Endometrium (tissue), 2 donors: ENCODE measurements around the gene B4GALT6.
A peak's percentile ranks its signal among the peaks of the same experiment; 100 is the strongest.
"Not testable (repeated sequence)": the region's sequence is repeated elsewhere in the genome, so short reads cannot be mapped to it uniquely, and the experiment has no call there.

ENCODE experiments used
- FAIRE-seq: peaks from 2 replicates; lab custom pipeline; 2012; peaks lifted over from hg19 to GRCh38; lab: Jason Lieb, UNC
- donor health status: control.
- donor health status: control.

Gene B4GALT6, protein sequence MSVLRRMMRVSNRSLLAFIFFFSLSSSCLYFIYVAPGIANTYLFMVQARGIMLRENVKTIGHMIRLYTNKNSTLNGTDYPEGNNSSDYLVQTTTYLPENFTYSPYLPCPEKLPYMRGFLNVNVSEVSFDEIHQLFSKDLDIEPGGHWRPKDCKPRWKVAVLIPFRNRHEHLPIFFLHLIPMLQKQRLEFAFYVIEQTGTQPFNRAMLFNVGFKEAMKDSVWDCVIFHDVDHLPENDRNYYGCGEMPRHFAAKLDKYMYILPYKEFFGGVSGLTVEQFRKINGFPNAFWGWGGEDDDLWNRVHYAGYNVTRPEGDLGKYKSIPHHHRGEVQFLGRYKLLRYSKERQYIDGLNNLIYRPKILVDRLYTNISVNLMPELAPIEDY

GRCh38 chr18:31684279-31685096 is at the start of gene B4GALT6:
B4GALT6 (minus strand) TSS chr18:31684581; CDS start chr18:31684426, 155 bp downstream.
- no peak for FAIRE-seq

DNA sequence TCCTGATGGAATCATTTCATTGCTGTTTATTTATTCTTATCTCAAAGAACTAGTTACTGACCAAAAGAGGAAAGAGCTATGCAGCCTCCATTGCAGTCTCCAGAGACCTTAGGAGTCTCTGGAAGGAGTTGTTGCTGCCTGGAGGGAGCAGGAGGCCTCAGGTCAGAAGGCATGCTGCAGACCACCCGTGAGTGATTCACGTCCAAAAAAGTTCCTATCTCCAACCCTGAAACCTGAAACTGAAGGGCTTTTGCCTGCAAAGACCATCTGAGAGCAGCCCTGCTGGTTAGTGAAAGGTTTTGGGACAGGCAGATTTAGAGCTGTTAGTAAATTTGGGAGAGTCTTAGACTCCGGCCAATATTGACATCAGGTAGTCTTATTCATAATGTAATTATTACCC is 47.2 kb upstream of the B4GALT6 start:
- no peak for FAIRE-seq

DNA sequence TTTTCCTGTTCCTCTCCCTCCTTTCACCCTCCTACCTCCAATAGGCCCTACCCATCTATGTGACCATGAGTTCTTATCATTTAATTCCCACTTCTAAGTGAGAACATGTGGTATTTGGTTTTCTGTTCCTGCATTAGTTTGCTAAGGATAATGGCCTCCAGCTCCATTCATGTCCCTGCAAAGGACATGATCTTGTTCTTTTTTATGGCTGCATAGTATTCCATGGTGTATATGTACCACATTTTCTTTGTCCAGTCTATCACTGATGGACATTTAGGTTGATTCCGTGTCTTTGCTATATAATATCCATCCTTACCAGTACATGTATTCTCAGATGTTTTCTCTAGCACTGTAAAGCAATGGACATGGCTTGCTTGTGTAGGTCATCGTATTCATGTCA is 44.8 kb upstream of the B4GALT6 start:
- not testable (repeated sequence) for FAIRE-seq

GRCh38 chr18:31723990-31724711 is 39.8 kb upstream of the B4GALT6 start:
- FAIRE-seq, result no peak

DNA sequence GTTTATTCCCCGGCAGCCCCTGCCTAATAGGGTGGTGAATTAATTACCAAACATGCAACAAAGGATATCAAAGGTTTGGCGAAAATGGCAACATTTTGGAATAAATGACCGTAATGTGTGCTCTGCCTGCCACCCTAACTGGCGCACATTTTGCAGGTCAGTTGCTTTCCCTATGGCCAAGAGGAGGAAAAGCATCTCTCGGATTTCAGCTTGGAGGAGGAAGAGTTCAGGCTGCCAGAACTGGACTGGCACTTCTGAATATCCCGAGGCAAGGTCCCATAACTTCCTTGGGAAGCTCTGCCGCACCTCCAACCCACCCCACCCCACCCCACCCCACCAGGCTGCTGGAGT is 39.2 kb upstream of the B4GALT6 start:
- FAIRE-seq, result no peak

- peak; percentile 72 for FAIRE-seq
Measured at GRCh38 chr18:31722369-31722957, 38.1 kb upstream of the B4GALT6 start.

DNA sequence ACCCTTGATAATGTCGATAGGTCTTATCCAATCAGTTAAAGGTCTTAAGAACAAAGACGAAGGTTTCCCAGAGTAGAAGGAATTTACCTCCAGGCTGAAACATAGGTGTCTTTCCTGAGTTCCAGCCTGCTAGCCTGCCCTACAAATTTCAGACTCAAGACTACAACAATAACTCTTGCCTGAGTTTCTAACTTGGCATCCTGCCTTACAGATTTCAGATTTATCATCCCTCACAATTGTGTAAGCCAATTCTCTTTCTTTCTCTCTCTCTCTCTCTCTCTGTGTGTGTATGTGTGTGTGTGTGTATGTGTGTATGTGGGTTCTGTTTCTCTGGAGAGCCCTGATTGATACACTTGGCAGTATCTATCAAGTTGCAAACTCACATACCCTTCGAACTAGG is 37.2 kb upstream of the B4GALT6 start:
- FAIRE-seq, result no peak

DNA sequence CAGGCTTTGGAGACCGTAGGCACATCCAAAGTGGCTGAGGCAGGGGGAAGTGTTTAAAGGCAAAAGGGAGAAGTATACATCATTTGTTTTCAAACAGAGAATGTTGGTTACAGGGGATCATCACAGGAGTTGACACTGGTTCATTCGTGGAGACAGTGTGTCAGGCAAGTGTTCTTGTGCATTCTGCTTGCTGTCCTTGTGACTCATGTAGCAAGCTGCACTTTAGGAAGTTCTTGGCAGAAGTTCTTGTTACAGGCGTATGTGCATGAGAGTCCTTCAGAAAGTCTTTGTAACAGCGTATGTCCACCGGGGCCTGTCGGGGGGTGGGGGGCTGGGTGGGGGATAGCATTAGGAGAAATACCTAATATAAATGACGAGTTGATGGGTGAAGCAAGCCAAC is 36.5 kb upstream of the B4GALT6 start:
- FAIRE-seq, result no peak

DNA sequence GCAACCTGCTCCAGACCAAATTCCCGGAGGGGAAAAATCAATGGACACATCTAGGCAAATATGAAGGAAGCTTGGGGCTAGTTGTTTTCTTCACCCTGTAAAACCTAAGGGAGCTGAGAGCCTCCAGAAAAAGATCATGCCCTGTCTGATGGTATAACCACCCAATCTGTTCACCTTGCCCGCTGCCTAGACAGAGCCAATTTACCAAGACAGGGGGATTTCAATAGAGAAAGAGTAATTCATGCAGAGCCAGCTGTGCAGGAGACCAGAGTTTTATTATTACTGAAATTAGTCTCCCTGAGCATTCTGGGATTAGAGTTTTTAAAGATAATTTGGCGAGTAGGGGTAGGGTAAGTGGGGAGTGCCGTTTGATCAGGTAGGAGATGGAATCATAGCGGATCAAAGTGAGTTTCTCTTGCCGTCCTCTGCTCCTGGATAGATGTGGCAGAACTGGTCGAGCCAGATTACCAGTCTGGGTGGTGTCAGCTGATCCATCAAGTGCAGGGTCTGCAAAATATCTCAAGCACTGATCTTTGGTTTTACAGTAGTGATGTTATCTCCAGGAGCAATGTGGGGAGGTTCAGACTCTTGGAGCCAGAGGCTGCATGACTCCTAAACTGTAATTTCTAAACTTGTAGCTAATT is 35.1 kb upstream of the B4GALT6 start:
- FAIRE-seq, result no peak

DNA sequence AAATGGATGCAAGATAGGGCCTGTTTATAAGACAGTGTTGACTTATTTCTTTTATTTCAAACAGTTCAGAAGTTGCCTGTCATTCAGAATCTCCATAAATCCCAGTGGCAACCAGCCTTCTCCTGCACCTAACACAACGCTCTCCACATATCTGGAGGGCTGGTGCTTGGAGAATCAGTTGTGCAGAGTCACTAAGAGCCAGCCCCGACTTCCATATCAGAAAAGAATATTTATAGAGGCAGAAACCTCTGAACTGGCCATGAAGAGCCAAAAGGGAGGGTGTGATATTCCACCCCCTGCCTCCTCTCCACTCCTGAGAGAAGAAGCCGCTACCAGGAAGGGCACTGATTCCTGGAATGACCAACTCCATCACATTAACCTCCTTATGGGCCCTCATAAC is 34.0 kb upstream of the B4GALT6 start:
- no peak for FAIRE-seq

DNA sequence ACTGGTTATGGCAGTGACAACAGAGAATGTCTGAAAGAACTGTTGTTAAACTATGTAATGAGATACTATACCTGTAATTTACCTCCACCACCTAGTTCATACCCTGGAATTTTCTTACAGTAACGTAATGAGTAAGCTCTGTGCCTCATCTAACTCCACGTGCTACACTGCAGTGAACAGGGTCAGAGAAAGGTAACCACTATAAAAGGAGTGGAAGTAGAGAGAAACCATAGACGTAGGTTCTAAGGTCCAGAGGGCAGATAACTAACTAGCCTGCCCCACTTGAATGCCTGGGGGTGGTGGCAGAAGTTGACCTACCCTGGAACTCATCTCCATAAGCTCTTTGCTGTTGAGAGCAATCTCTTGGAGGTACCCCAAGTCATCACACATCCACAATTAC is 32.0 kb upstream of the B4GALT6 start:
- FAIRE-seq, result no peak

- no peak for FAIRE-seq
Measured at GRCh38 chr18:31711365-31712172, 27.2 kb upstream of the B4GALT6 start.

- FAIRE-seq, result no peak
Measured at GRCh38 chr18:31710826-31711225, 26.4 kb upstream of the B4GALT6 start.

DNA sequence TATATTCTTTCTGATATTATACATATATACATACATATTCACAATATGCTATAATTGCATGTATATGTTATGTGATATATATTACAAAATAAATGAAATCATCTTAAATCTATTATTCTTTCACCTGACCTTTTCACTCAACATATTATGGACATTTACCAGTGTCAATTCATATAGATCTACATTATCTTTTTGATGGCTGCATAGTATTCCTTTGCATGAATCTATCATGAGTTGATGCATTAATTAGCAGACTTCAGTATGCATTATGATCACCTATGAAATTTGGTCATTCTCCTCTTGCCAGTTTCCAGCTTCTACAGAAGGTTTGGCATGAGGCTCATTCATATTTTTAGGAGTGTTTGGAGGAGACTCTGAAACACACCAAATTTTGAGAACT is 23.4 kb upstream of the B4GALT6 start:
- FAIRE-seq, result no peak

GRCh38 chr18:31702449-31702848 is 18.1 kb upstream of the B4GALT6 start:
- FAIRE-seq, result no peak

DNA sequence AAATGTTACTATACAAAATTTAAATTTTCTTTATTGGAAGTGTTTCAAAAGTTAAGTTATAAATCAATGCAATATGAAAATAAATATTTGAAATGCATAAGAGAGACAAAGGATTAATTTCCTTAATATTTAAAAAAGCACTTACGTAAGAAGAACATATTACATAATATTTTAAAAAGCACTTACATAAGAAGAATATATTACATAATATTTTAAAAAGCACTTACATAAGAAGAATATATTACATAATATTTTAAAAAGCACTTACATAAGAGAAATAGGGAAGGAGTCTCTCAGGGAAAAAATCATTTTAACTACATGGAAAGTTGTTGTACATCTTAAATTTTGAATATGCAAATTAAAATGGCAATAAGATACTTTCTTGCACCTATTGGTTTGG is 17.4 kb upstream of the B4GALT6 start:
- peak; percentile 79 for FAIRE-seq

GRCh38 chr18:31700990-31701389 is 16.6 kb upstream of the B4GALT6 start:
- FAIRE-seq, result no peak

- no peak for FAIRE-seq
Measured at GRCh38 chr18:31697351-31698298, 13.2 kb upstream of the B4GALT6 start.

DNA sequence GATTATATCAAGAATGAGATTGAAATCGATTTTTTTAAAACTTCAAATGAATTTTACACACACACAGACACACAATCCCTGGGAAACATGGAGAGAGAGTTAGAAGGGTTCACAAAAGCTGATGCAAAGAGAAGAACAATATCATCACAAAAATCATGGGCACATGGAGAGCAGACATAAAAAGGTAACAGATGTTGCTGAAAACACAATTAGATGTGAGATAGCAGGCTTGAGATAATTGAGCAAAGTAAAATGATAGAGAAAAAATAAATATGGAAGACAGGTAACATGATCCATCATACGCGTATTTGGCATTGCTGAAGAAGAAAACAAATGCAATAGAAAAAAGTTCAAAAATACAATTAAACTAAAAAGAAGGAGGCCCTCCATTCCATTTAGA is 11.6 kb upstream of the B4GALT6 start:
- FAIRE-seq, result no peak

GRCh38 chr18:31694297-31694696 is 9.9 kb upstream of the B4GALT6 start:
- no peak for FAIRE-seq
